Mucosa of gallbladder (tissue), 1 donor: ENCODE results near the gene CCL1. TPM values are rescaled to one million over a fixed set of nuclear protein-coding genes. Genes with fewer than 3 reads are reported as not detected.

Experiments used
- total RNA-seq: library from RNA; stranded (reverse); gene quantifications from one replicate; pipeline ENCODE4 v1.2.1, GENCODE V29; 2021
- donor health status: DM: no; HTN: no; CAD: no.

The CCL1 gene
- total RNA-seq, 1 donor from 2014 or later = not detected

Other genes starting within 250 kb of the CCL1 start
- gene CCL2, start 107.9 kb downstream of the CCL1 start, total RNA-seq = 32.0 TPM
- not detected for gene CCL7, start 93.0 kb downstream of the CCL1 start, total RNA-seq
- 1.7 TPM for gene CCL11, start 77.5 kb downstream of the CCL1 start, total RNA-seq
- 1.2 TPM for gene CCL8, start 43.8 kb downstream of the CCL1 start, total RNA-seq
- gene CCL13, start 6.8 kb downstream of the CCL1 start, total RNA-seq = 1.5 TPM
- gene TMEM132E, start 216.3 kb upstream of the CCL1 start, total RNA-seq = 0.23 TPM